ENCODE measurements around the gene VDAC1.
A peak's percentile ranks its signal among the peaks of the same experiment; 100 is the strongest.
"Not testable (repeated sequence)": the region's sequence is repeated elsewhere in the genome, so short reads cannot be mapped to it uniquely, and the experiment has no call there.

VDAC1 gene

GRCh38 chr5:134004626-134005416, at the start of gene VDAC1:
Gene VDAC1 (minus strand): TSS chr5:134004975. CDS start chr5:133993012, 11,963 bp downstream.
- DNase-seq (ENCODE audit: insufficient read length, low spot score) (peak; percentile 81), FAIRE-seq (peak; percentile 23)

DNA sequence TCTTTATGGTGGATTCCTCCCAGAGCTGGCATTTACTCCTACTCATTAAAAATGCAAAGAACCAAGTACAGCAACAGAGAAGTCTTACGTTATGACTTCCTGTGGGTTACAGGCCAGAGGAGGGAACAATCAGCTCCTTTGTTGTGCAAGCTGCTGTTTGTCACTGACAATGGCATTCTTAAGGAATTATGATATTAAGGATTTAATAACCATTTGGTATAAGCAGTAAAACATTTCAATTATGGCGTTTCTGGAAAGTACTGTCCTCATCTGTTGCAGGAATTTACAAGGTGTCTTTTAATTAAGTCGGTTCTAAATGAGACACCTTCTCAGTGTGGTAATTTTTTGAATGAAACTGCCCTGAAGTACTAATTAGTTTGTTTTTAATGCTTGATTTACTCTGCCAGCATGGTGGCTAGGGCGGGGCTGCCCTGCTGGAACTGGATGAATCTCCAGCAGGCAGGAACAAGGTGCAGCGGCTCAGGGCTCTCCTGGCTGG, 49.1 kb upstream of the VDAC1 start:
- FAIRE-seq (no peak), DNase-seq (ENCODE audit: insufficient read length, low spot score) (no peak)

DNA sequence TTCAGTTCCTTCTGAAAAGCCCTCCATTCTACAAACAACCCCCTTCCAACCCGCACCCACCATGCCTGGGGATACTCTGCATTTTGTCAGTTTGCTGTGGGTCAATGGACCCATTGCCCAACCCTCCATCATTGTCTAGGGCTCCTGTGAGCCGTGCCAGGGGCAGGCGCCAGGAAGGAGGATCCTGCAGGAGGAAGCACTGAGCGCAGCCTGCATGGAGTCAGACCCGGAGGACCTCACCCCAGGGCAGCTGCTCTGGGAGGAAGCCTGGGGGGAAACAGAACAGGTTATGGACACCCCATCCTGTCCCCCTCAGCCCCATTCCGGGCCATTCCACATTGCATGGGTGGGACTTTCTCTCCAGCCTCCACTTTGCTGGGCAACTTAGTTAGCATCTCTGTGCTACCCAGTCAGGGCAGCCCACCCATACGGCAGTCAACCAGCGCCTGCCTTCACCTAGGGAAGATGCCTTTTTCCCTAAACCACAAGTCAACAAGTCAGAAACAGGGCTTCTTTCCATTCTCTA, 48.6 kb upstream of the VDAC1 start:
- FAIRE-seq (no peak), DNase-seq (ENCODE audit: insufficient read length, low spot score) (no peak)

GRCh38 chr5:134051305-134051704, 46.5 kb upstream of the VDAC1 start:
- DNase-seq (ENCODE audit: insufficient read length, low spot score): no peak
- FAIRE-seq: no peak

DNA sequence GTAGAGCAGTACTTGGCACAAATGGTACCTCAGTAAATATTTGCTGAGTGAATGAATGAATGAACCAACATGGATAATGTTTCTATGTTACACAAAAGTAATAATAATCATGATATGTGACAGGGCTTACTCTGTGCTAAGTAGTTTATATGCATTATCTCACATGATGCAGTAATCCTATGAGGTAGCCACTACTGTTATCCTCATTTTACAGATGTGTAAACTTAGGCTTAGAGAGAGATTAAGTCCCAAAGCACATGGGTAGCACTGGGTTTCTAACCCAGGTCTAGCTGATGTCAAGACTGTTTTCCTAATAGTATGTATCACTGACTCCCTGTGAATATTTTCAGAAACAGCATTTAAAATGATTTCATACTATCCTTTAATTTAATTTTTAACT, 44.1 kb upstream of the VDAC1 start:
- no peak for DNase-seq (ENCODE audit: insufficient read length, low spot score)
- FAIRE-seq: no peak

GRCh38 chr5:134047687-134048056, 42.9 kb upstream of the VDAC1 start:
- DNase-seq (ENCODE audit: insufficient read length, low spot score) (no peak), FAIRE-seq (no peak)

GRCh38 chr5:134046801-134047686, 42.3 kb upstream of the VDAC1 start:
- DNase-seq (ENCODE audit: insufficient read length, low spot score): no peak
- no peak for FAIRE-seq

- DNase-seq (ENCODE audit: insufficient read length, low spot score): no peak
- FAIRE-seq: no peak
Measured at GRCh38 chr5:134046330-134046729, 41.6 kb upstream of the VDAC1 start.

- FAIRE-seq (no peak), DNase-seq (ENCODE audit: insufficient read length, low spot score) (no peak)
Measured at GRCh38 chr5:134043793-134044792, 39.3 kb upstream of the VDAC1 start.

DNA sequence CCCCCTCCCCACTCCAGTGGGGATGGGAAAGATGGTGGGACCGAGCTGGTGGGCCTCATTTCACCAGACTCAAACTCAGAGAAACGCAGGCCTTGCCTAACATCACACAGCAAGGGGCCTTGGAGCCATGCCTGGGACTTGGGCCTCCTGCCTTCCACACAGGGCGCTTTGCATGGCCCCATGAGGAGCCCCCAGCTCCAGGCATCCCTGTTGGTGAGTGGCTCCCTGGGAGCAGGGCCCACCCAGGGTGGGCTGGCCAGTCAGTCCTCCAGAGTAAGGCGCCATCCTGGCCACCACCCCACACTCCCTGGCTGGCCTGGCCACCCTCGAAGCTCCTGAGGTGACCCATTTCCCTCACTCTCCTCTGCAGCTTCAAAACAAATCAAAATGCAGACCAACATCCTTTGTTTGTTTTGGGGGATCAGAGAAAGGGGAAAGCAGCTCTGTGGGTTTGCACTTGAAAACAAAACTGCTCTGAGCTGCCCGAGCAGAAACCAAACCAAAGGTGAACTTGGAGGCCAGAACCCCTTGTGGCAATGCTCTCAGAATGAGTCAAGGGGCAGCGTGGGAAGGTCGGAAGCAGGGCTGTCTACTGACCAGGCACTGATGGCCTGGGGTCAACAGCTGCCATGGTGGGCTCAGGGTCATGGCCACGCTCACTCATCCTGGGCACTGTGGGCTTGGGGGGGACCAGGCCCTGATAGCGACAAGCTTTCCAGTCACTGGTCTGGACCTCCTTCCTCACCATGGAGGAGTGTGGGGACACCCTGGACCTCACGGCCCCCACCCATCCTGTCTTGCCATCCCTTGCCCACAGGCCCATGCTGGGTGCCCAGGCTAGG, 37.0 kb upstream of the VDAC1 start:
- no peak for DNase-seq (ENCODE audit: insufficient read length, low spot score)
- FAIRE-seq: no peak

- FAIRE-seq (no peak), DNase-seq (ENCODE audit: insufficient read length, low spot score) (no peak)
Measured at GRCh38 chr5:134038138-134038537, 33.4 kb upstream of the VDAC1 start.

DNA sequence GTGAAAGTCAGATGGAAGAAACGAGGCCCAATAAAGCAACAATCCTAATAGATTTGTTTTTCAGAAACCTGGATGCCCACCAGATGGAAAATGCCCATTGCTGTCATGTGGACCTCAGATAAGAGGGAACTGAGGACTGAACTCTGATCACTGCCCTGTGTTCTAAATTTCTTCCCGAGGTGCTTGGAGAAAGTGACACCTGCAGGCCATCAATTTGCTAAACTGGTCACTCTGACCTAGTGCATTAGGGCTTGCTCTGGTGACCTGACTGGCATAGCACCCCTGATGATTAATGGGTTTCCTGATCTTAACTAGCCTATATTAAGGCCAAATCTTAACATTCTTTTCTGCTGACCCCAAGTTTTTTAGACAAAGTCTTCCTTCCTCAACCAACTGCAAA, 32.4 kb upstream of the VDAC1 start:
- DNase-seq (ENCODE audit: insufficient read length, low spot score): no peak
- no peak for FAIRE-seq

DNA sequence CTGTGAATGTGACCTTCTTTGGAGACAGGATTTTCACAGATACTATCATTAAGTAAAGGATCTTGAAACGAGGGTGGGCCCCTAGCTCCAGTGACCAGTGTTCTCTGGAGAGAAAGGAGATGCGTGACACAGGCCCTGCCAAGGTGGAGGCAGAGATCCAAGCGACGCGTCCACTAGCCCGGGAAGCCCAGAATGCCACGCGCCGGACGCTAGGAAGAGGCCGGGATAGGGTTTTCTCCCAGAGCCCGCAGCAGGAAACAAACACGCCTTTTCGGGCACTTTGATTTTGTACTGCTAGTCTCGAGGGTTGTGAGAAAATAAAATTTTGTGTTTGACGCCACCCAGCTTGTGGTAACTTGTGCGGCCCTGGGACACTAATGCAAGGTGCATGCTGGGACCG, 29.6 kb upstream of the VDAC1 start:
- FAIRE-seq: no peak

GRCh38 chr5:134030303-134030964, 25.7 kb upstream of the VDAC1 start:
- not testable (repeated sequence) for FAIRE-seq; DNase-seq (ENCODE audit: insufficient read length, low spot score)

More for the DNA sequence above, 29.6 kb upstream of the VDAC1 start:
- DNase-seq (ENCODE audit: insufficient read length, low spot score): no peak

- DNase-seq (ENCODE audit: insufficient read length, low spot score) (no peak), FAIRE-seq (no peak)
Measured at GRCh38 chr5:134029156-134029555, 24.4 kb upstream of the VDAC1 start.

DNA sequence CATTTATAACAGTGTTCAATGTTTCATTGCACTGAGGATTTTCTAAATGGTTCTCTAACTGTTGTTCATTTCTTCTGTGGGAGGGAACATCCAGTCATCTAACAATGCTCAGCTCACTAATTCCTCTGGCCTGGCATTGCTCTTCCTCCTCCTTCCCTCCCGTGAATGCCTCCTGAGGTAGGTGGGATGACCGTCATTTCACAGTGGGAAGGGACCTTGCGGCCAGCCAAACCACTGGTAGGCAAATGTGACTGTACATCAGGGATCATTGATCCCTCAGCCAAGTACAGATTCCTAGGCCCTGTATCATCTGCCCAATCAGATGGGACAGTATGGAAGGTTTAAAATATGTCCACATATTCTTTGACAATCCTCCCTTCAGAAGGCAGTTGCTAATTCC, 23.7 kb upstream of the VDAC1 start:
- DNase-seq (ENCODE audit: insufficient read length, low spot score) (no peak), FAIRE-seq (no peak)

- no peak for DNase-seq (ENCODE audit: insufficient read length, low spot score)
- no peak for FAIRE-seq
Measured at GRCh38 chr5:134027288-134027615, 22.5 kb upstream of the VDAC1 start.

- FAIRE-seq (peak; percentile 78), DNase-seq (ENCODE audit: insufficient read length, low spot score) (peak; percentile 74)
Measured at GRCh38 chr5:134026521-134027287, 21.9 kb upstream of the VDAC1 start.

Data from HTR-8/SVneo (cell line).